Kidney capillary endothelial cell (primary cell): ENCODE measurements around the gene UBE2Z.
A peak's percentile ranks its signal among the peaks of the same experiment; 100 is the strongest.
"Not testable (repeated sequence)": the region's sequence is repeated elsewhere in the genome, so short reads cannot be mapped to it uniquely, and the experiment has no call there.

Experiments used
- DNase-seq: peaks from one replicate; pipeline ENCODE4 v3.0.0-alpha.2; 2018; ENCODE audit warnings: low spot score

UBE2Z gene

DNA sequence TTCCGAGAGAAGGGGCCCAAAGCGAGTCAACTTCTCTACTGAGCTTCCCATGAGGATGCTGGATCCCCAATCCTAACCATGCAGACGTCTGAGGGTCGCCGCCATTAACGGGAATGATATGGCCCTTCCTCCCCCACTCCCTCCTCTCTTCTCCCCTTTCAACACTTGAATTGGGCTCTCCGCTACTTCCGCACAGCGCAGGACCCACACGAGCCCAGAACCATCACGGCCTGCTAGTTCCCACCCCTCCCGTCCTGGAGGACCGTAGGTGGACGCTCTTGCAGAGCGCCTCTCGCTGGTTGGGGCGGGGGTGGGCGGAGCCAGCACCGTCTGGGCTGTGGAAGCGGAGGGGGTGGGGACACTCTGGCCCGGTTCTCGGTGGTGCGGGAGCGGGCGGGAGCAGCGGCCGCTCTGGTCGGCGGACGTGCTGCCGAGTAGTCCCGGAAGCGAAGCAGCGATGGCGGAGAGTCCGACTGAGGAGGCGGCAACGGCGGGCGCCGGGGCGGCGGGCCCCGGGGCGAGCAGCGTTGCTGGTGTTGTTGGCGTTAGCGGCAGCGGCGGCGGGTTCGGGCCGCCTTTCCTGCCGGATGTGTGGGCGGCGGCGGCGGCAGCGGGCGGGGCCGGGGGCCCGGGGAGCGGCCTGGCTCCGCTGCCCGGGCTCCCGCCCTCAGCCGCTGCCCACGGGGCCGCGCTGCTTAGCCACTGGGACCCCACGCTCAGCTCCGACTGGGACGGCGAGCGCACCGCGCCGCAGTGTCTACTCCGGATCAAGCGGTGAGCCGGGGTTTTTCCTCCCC is at the start of gene UBE2Z:
UBE2Z (plus strand) TSS at position 361 of the 797 bp plus-strand sequence; CDS start at position 458, 97 bp downstream.
- DNase-seq, result peak; percentile 79

DNA sequence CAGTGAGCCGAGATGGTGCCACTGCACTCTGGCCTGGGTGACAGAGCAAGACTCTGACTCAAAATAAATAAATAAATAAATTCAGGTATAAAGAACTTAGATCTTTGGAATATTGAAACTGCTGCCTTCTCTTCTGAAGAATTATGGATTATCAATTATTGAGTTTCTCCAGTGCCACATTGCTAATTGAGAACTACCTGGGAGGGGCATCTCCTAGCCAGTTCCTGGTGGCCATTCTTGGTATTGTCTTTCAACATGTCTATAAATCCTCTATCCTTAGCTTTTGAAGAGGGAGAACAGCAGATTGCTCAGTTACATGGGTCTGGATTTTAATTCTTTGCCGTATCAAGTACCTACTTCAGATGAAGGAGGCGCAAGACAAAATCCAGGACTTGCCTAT is 48.2 kb upstream of the UBE2Z start:
- no peak for DNase-seq

DNA sequence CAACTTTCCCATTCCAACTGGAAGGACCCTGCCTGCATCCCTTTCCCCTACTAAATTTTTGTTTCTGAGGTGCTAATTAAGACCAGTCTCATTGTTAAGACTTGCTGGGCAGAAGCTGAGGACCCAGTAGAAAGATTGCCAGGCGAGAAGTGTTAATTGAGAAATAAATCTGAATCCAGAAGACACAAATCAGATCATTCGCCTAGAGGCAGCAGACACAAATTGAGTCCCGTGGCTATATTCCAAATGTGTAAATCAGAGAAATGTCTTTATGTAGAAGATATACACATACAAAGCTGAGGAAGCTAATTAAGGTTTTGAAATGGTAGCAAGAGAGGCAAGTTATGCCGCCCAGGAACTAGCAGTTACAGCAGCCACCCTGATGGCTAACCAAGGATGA is 47.8 kb upstream of the UBE2Z start:
- DNase-seq, result no peak

GRCh38 chr17:48868916-48869500 is 39.2 kb upstream of the UBE2Z start:
- DNase-seq, result no peak

DNA sequence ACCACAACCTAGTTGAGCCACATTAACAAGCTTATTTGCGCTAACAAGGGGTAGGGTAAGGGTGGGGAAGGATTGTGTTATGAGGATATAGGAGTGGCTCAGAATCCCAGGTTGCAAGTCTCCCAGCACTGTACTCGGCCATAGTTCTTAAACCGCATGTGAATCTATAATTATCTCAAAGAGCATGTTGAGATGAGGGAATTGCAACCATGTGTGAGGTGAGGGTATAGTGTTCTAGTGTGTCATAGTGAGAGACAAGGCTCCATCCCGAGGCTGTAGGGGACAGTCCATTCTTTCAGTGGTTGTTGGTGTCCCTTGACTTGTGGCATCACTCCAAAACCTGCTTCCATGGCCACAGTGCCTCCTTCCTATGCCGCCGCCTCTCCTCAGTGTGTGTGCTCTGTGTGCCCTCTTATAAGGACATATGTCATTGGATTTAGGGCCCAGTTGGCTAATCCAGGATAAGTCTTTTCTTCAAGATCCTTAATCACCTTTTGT is 38.3 kb upstream of the UBE2Z start:
- no peak for DNase-seq

DNA sequence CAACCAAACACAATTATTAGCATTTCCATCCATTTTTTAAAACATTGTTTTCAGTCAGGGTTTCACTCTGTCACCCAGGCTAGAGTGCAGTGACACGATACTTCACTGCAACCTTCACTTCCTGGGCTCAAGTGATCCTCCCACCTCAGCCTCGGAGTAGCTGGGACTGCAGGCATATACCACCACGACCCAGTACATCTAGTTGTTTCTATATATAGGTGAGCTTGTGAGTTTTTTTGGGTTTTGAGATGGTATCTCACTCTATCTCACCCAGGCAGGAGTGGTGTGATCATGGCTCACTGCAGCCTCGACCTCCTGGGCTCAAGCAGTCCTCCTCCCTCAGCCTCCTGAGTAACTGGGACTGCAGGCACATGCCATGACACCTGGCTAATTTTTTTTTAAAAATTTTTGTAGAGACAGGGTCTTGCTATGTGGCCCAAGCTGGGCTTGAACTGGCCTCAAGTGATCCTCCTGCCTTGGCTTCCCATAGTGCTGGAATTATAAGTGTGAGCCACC is 37.1 kb upstream of the UBE2Z start:
- DNase-seq, result no peak

GRCh38 chr17:48871551-48872351 is 36.5 kb upstream of the UBE2Z start:
- DNase-seq, result no peak

DNA sequence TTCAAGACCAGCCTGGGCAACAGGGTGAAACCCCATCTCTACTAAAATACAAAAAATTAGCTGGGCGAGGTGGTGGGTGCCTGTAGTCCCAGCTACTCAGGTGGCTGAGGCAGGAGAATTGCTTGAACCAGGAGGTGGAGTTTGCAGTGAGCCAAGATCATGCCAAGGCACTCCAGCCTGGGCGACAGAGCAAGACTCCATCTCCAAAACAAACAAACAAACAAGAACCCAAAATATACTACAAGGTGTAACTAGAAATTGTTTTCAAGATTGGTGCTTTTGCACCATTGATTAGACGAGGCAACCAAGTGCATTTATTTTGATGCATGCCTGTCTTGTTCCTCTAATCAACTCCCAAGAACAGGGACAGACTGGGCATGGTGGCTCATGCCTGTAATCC is 35.8 kb upstream of the UBE2Z start:
- DNase-seq, result not testable (repeated sequence)

- no peak for DNase-seq
Observed at GRCh38 chr17:48873209-48873608, 35.0 kb upstream of the UBE2Z start.

DNA sequence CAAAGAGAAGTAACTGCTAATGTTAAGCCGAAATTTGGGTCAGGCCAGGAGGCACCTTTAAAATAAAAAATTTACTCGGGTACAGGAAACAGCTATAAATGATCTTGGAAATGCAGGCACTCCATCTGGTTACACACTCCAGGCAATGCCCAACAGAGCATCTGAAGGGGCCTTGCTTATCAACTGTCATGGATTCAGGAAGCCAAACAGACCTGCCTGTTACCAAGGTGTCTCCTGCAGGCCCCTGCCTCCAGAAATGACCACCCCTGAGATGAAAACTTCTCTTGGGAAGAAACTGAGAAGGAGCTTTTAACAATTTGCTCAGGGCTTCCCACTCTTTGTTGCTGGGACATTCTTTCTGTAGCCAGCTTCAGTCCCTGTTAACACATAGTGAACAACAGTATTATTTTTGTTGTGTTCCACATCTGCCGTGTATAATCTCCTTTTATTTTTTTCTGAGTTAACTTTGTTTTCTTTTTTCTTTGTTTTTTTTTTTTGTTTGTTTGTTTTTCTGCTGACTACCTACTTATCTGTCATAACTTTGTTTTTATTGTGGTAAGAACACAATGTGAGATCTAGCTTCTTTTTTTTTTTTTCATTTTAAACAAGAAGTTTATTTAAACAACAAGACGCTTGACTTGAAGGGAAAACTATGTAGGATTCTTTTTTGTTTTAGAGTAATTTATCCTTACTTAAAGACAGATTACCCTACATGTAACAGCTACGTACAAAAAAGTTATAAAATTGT is 34.3 kb upstream of the UBE2Z start:
- no peak for DNase-seq

DNA sequence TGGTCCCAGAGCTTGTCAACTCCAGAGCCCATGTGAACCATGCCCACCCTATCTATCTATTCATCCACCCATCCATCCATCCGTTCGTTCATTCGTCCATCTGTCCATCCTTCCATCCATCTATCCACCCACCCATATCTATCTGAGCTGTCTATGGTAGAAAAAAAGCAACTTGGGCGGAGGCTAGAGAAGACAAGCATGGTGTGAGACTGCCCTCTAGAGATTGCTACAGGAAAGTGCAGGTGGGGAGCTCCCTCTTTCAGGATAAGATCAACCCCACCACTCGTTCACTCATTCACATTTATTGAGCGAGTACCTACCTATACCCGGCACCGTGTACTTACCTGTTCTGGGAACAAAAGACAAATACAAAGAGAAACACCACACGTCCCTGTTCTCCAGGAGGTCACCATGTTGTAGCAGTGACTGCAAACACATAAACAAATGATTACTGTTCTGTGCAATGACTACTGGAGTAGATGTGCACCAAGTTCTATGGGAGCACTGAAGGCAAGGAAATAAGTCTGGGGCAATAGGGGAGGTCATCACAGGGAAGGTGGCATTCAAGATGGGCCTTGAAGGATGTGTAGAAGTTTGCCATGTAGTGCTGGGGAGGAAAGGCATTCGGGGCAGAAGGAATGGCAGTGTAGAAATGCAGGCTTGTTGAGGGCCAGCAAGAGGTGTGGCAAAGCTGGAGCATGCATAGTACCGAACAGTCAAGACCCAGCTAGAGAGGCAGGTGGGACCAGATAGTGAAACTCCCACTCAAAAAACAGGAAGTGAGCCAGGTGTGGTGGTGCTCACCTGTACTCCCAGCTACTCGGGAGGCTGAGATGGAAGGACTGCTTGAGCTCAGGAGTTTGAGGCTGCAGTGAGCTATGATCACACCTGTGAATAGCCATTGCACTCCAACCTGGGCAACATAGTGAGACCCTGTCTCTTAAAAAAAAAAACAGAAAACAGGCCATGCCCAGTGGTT is 29.0 kb upstream of the UBE2Z start:
- peak; percentile 64 for DNase-seq

- DNase-seq, result no peak
Observed at GRCh38 chr17:48882272-48882671, 25.9 kb upstream of the UBE2Z start.

DNA sequence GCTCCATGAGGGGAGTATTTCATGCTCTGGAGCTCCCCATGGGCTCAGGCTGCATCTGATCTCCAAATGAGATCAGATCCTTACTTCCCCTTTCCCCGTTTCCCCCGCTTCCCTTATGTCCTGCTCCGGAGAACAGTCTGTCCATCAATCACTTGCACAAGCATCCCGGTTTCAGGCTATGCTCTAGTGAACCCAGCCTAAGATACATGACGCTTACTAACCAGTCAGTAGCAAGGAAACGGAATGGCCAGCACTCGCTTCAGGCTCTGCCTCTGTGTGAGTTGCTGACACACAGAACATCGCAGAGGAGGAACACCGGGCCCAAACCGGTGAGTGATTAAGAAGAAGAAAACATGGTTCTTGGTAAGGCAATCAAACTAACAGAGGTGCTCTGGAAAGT is 25.0 kb upstream of the UBE2Z start:
- DNase-seq, result no peak

DNA sequence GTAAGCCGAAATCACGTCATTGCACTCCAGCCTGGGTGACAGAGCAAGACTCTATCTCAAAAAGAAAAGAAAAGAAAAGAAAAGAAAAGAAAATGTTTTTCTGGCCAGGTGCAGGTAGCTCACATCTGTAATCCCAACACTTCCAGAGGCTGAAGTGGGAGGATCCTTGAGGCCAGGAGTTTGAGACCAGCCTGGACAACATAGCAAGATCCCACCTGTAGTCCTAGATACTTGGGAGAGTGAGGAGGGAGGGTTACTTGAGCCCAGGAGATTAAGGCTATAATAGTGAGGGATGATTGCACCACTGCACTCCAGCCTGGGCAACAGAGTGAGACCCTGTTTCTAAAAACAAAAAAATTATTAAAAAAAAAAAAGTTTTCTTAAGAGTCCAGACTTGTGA is 18.1 kb upstream of the UBE2Z start:
- DNase-seq, result no peak

DNA sequence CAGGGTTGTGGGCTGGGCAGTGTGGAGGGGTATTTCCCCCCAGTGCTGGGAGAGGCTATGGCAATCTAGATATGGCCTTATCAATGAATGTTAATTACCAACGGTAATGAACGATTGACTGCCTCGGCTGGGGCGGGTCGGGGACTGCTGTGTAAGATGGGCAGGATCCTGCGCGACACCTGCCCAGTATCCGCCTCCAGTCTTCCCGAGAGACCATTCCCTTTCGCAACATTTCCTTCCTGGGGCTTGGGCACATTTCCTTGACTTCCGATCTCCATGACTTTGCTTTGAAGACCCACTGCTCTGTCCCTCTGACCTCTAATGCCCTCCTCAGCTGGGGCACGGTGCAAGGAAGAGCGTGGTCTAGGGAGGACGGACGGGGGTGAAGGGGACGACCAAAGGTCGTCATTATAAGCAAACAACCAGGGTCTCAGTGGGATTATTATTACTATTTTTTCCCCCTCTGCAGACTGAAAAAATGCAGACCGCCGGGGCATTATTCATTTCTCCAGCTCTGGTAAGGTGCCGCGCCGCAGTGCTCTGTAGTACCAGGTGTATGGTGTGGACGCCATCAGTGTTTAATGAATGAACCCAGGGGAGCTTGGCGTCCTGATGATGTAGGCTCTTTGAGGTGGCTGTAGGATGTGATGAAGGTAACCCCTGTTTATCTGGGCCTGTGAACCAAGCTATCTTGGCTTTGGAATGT is 15.1 kb upstream of the UBE2Z start:
- no peak for DNase-seq

- DNase-seq, result no peak
Observed at GRCh38 chr17:48893646-48894508, 14.3 kb upstream of the UBE2Z start.

DNA sequence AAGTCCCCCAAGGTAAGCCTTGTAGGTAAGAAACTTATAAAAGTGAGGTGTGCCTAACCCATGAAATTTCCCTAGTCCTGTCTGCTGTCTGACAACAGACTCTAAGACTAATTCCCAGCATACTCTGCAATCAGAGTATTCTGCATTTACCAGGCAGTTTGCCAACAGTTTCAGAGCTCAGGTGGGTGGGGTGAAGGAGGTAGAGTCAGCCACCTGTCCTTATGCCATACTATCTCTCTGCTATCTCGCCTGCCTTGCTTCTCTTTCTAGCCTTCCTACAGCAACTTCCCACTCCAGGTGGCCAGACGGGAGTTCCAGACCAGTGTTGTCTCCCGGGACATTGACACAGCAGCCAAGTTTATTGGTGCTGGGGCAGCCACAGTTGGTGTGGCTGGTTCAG is 13.3 kb upstream of the UBE2Z start:
- no peak for DNase-seq

GRCh38 chr17:48901241-48901640 is 7.0 kb upstream of the UBE2Z start:
- no peak for DNase-seq

GRCh38 chr17:48903401-48903800 is 4.8 kb upstream of the UBE2Z start:
- DNase-seq, result no peak
